GM12878 (cell line): ENCODE measurements around the gene PPP1R9B. TPM values are rescaled to one million over a fixed set of nuclear protein-coding genes. Genes with fewer than 3 reads are reported as not detected.

Experiments
- EED ChIP-seq: sonication (generic); IDR thresholded peaks from 2 replicates; pipeline ENCODE4 v1.6.1; 2016; ENCODE audit warnings: antibody characterized with exemption, low read depth
- EGR1 ChIP-seq, 2 experiments: IDR thresholded peaks; 1 replicate in 1 of 2; 2 replicates in 1 of 2; pipeline ENCODE4 v1.6.1; 2011 to 2012; ENCODE audit warnings: low read depth in 2 of 2, low read length in 2 of 2, borderline replicate concordance in 1 of 2, mild to moderate bottlenecking in 1 of 2, moderate library complexity in 1 of 2
- EP300 ChIP-seq, 2 experiments: fragments of 150-350 bp in 1 of 2; IDR thresholded peaks; 2 replicates each; pipeline ENCODE4 v1.6.1; 2011 to 2012; ENCODE audit warnings: low read depth in 2 of 2, low read length in 2 of 2, borderline replicate concordance in 1 of 2, improper control_type of control experiment in 1 of 2, inconsistent platforms in 1 of 2; ENCODE audit not compliant: control insufficient read depth in 1 of 2
- IKZF2 ChIP-seq, 2 experiments: fragments of 450-650 bp; IDR thresholded peaks; 2 replicates each; pipeline ENCODE4 v1.6.1; 2017; ENCODE audit warnings: mild to moderate bottlenecking in 2 of 2, moderate library complexity in 2 of 2
- NR2C1 ChIP-seq: fragments of 450-650 bp; IDR thresholded peaks from 2 replicates; pipeline ENCODE4 v1.6.1; 2017; ENCODE audit warnings: antibody characterized with exemption, mild to moderate bottlenecking, moderate library complexity
- NR2C2 ChIP-seq: IDR thresholded peaks from 2 replicates; pipeline ENCODE4 v1.6.1; 2011; ENCODE audit warnings: borderline replicate concordance, low read depth; ENCODE audit not compliant: control insufficient read depth, insufficient read length
- POLR2AphosphoS2 ChIP-seq: IDR thresholded peaks from 2 replicates; pipeline ENCODE4 v1.6.1; 2011; ENCODE audit warnings: low read depth, mild to moderate bottlenecking, low read length, improper control_type of control experiment, moderate library complexity
- RFX5 ChIP-seq: IDR thresholded peaks from 2 replicates; pipeline ENCODE4 v1.6.1; 2011; ENCODE audit warnings: low read depth, low read length, improper control_type of control experiment
- STAT3 ChIP-seq: IDR thresholded peaks from 2 replicates; pipeline ENCODE4 v1.6.1; 2011; ENCODE audit warnings: low read depth, low read length, improper control_type of control experiment
- SUZ12 ChIP-seq: fragments of 200-600 bp; sonication (generic); IDR thresholded peaks from one replicate; pipeline ENCODE4 v1.6.1; 2018; ENCODE audit warnings: antibody characterized with exemption, mild to moderate bottlenecking; ENCODE audit not compliant: unreplicated experiment
- ZBTB4 ChIP-seq: fragments of 450-650 bp; formaldehyde crosslinking; IDR thresholded peaks from 2 replicates; pipeline ENCODE4 v1.4.0; 2022; ENCODE audit warnings: mild to moderate bottlenecking, moderate library complexity
- ZBTB40 ChIP-seq: fragments of 450-650 bp; IDR thresholded peaks from 2 replicates; pipeline ENCODE4 v1.6.1; 2016; ENCODE audit warnings: mild to moderate bottlenecking, moderate library complexity, borderline replicate concordance
- polyA plus RNA-seq, 11 experiments: library from polyadenylated mRNA; depleted of rRNA in 4 of 11; unstranded in 6 of 11; stranded (reverse) in 5 of 11; fragments of >200 nt; fragmentation: Nextera tagmentation in 4 of 11; fragmentation: Illumina TruSeq in 1 of 11; extraction: Ambion mirVana in 4 of 11; extraction: Trizol in 1 of 11; gene quantifications; 1 replicate in 1 of 11; 2 replicates in 10 of 11; pipeline versions ENCODE4 v1.2.1 to v1.2.3, GENCODE V29; 2011 to 2016; ENCODE audit warnings: inconsistent platforms in 2 of 11, missing spikeins in 2 of 11, low read depth in 1 of 11
- total RNA-seq, 4 experiments: library from RNA; depleted of rRNA in 3 of 4; stranded (reverse); fragments of >200 nt in 3 of 4; fragmentation: Illumina TruSeq in 1 of 4; extraction: Trizol in 1 of 4; gene quantifications; 2 replicates each; pipeline versions ENCODE4 v1.2.1 to v1.2.3, GENCODE V29; 2013 to 2021
- TF ChIP-seq, protein P1 (sequence below): fragments of 450-650 bp; formaldehyde crosslinking; IDR thresholded peaks from 2 replicates; pipeline ENCODE4 v1.4.0; 2020; ENCODE audit warnings: mild to moderate bottlenecking, moderate library complexity
- TF ChIP-seq, protein P2 (sequence below): fragments of 450-650 bp; IDR thresholded peaks from 2 replicates; pipeline ENCODE4 v1.6.1; 2017; ENCODE audit warnings: antibody characterized with exemption, mild to moderate bottlenecking, moderate library complexity

The PPP1R9B gene
- total and polyA plus RNA-seq, 10 of the 15 experiments (the other 5 are each of a cell fraction or from before 2014, with no cell fraction given), result 0.20 to 107 (median 37.5) TPM

- TF ChIP-seq NR2C1, result no peak
- TF ChIP-seq ZBTB40, result peak; percentile 38; the same call in 1 of the 2 replicates
- TF ChIP-seq ZBTB4 (CRISPR knock-in tag), result no peak
- no peak for TF ChIP-seq POLR2AphosphoS2
- peak; percentile 98 for TF ChIP-seq IKZF2 (IDR thresholded peaks at IDR 0.05)
- TF ChIP-seq, protein P1, sequence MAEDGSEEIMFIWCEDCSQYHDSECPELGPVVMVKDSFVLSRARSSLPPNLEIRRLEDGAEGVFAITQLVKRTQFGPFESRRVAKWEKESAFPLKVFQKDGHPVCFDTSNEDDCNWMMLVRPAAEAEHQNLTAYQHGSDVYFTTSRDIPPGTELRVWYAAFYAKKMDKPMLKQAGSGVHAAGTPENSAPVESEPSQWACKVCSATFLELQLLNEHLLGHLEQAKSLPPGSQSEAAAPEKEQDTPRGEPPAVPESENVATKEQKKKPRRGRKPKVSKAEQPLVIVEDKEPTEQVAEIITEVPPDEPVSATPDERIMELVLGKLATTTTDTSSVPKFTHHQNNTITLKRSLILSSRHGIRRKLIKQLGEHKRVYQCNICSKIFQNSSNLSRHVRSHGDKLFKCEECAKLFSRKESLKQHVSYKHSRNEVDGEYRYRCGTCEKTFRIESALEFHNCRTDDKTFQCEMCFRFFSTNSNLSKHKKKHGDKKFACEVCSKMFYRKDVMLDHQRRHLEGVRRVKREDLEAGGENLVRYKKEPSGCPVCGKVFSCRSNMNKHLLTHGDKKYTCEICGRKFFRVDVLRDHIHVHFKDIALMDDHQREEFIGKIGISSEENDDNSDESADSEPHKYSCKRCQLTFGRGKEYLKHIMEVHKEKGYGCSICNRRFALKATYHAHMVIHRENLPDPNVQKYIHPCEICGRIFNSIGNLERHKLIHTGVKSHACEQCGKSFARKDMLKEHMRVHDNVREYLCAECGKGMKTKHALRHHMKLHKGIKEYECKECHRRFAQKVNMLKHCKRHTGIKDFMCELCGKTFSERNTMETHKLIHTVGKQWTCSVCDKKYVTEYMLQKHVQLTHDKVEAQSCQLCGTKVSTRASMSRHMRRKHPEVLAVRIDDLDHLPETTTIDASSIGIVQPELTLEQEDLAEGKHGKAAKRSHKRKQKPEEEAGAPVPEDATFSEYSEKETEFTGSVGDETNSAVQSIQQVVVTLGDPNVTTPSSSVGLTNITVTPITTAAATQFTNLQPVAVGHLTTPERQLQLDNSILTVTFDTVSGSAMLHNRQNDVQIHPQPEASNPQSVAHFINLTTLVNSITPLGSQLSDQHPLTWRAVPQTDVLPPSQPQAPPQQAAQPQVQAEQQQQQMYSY (CRISPR knock-in tag), result no peak
- peak in 1 of 2 experiments; percentile 92; a peak in 2 of 3 replicates for TF ChIP-seq EGR1 (IDR thresholded peaks at IDR 0.05; ENCODE audit: borderline replicate concordance in 1 of 2, low read depth in 2 of 2, low read length in 2 of 2)
- TF ChIP-seq EP300 (IDR thresholded peaks at IDR 0.05; ENCODE audit: borderline replicate concordance in 1 of 2, control insufficient read depth in 1 of 2, low read depth in 2 of 2, low read length in 2 of 2), result no peak; a peak in 1 of 4 replicates
- TF ChIP-seq, protein P2, sequence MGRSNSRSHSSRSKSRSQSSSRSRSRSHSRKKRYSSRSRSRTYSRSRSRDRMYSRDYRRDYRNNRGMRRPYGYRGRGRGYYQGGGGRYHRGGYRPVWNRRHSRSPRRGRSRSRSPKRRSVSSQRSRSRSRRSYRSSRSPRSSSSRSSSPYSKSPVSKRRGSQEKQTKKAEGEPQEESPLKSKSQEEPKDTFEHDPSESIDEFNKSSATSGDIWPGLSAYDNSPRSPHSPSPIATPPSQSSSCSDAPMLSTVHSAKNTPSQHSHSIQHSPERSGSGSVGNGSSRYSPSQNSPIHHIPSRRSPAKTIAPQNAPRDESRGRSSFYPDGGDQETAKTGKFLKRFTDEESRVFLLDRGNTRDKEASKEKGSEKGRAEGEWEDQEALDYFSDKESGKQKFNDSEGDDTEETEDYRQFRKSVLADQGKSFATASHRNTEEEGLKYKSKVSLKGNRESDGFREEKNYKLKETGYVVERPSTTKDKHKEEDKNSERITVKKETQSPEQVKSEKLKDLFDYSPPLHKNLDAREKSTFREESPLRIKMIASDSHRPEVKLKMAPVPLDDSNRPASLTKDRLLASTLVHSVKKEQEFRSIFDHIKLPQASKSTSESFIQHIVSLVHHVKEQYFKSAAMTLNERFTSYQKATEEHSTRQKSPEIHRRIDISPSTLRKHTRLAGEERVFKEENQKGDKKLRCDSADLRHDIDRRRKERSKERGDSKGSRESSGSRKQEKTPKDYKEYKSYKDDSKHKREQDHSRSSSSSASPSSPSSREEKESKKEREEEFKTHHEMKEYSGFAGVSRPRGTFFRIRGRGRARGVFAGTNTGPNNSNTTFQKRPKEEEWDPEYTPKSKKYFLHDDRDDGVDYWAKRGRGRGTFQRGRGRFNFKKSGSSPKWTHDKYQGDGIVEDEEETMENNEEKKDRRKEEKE, result no peak
- peak; percentile 91 for TF ChIP-seq EED
- no peak for TF ChIP-seq RFX5
- TF ChIP-seq NR2C2, result no peak
- TF ChIP-seq STAT3, result no peak
- no peak for TF ChIP-seq SUZ12
Observed at GRCh38 chr17:50151937-50152547, 1.6 kb upstream of the PPP1R9B start (continued).
